SK-N-SH treated with all-trans-retinoic acid at 6 μM for 48 hours (cell line): ENCODE data around the gene SLC18A2.

Experiments used
- ATAC-seq: fragments of 200-7000 bp; cut with Tn5 transposase; 3 replicates; pipeline ENCODE4 v1.9.1; 2020; ENCODE audit warnings: mild to moderate bottlenecking, moderate library complexity
- ARNTL ChIP-seq: fragments of 450-650 bp; formaldehyde crosslinking; IDR thresholded peaks from 2 replicates; pipeline ENCODE4 v1.5.0; 2020; ENCODE audit warnings: low read depth, mild to moderate bottlenecking, moderate library complexity, borderline replicate concordance
- CSDC2 ChIP-seq: fragments of 250-450 bp; sonication (Bioruptor Pico); IDR thresholded peaks from 2 replicates; pipeline ENCODE4 v1.5.0; 2020; ENCODE audit warnings: mild to moderate bottlenecking, moderate library complexity
- ESRRG ChIP-seq: fragments of 250-450 bp; sonication (Bioruptor Pico); IDR thresholded peaks from 2 replicates; pipeline ENCODE4 v1.6.1; 2021; ENCODE audit warnings: mild to moderate bottlenecking
- GLIS3 ChIP-seq: fragments of 250-450 bp; sonication (Bioruptor Pico); IDR thresholded peaks from 2 replicates; pipeline ENCODE4 v1.5.0; 2020; ENCODE audit warnings: mild to moderate bottlenecking, moderate library complexity
- PATZ1 ChIP-seq: fragments of 250-450 bp; sonication (Bioruptor Pico); IDR thresholded peaks from 2 replicates; pipeline ENCODE4 v1.8.0; 2020; ENCODE audit warnings: mild to moderate bottlenecking, moderate library complexity, borderline replicate concordance
- PPARA ChIP-seq: fragments of 250-450 bp; sonication (Bioruptor Pico); IDR thresholded peaks from 2 replicates; pipeline ENCODE4 v1.5.0; 2020; ENCODE audit warnings: mild to moderate bottlenecking, borderline replicate concordance
- TCF4 ChIP-seq: fragments of 250-450 bp; sonication (Bioruptor Pico); IDR thresholded peaks from 2 replicates; pipeline ENCODE4 v1.8.0; 2021; ENCODE audit warnings: mild to moderate bottlenecking, moderate library complexity, borderline replicate concordance
- TOX ChIP-seq: fragments of 250-450 bp; sonication (Bioruptor Pico); IDR thresholded peaks from 2 replicates; pipeline ENCODE4 v1.8.0; 2021; ENCODE audit warnings: mild to moderate bottlenecking, moderate library complexity, borderline replicate concordance
- ZC3H10 ChIP-seq: fragments of 250-450 bp; sonication (Bioruptor Pico); IDR thresholded peaks from 2 replicates; pipeline ENCODE4 v1.5.1; 2021; ENCODE audit warnings: mild to moderate bottlenecking, moderate library complexity
- ZFP3 ChIP-seq: fragments of 250-450 bp; sonication (Bioruptor Pico); IDR thresholded peaks from 2 replicates; pipeline ENCODE4 v1.5.0; 2020; ENCODE audit warnings: mild to moderate bottlenecking, moderate library complexity
- ZNF565 ChIP-seq: fragments of 450-650 bp; formaldehyde crosslinking; conservative IDR thresholded peaks from 2 replicates; pipeline ENCODE4 v1.5.0; 2020; ENCODE audit warnings: low read depth, mild to moderate bottlenecking, moderate library complexity
- ZNF70 ChIP-seq: fragments of 450-650 bp; formaldehyde crosslinking; IDR thresholded peaks from 2 replicates; pipeline ENCODE4 v1.5.0; 2020; ENCODE audit warnings: mild to moderate bottlenecking, moderate library complexity
- ZNF8 ChIP-seq: fragments of 450-650 bp; formaldehyde crosslinking; IDR thresholded peaks from 2 replicates; pipeline ENCODE4 v1.5.0; 2020; ENCODE audit warnings: mild to moderate bottlenecking, moderate library complexity
- TF ChIP-seq, protein P1 (sequence below): fragments of 250-450 bp; sonication (Bioruptor Pico); IDR thresholded peaks from 2 replicates; pipeline ENCODE4 v1.5.0; 2020; ENCODE audit warnings: mild to moderate bottlenecking, moderate library complexity
- TF ChIP-seq, protein P2 (sequence below): fragments of 250-450 bp; sonication (Bioruptor Pico); IDR thresholded peaks from 2 replicates; pipeline ENCODE4 v1.5.1; 2020; ENCODE audit warnings: low read depth, mild to moderate bottlenecking, moderate library complexity
- TF ChIP-seq, protein P3 (sequence below): fragments of 250-450 bp; sonication (Bioruptor Pico); IDR thresholded peaks from 2 replicates; pipeline ENCODE4 v1.8.0; 2021; ENCODE audit warnings: low read depth, mild to moderate bottlenecking, moderate library complexity, borderline replicate concordance

The SLC18A2 gene

GRCh38 chr10:117264782-117265181 lies 23.9 kb downstream of the SLC18A2 start:
- TF ChIP-seq, protein P1, sequence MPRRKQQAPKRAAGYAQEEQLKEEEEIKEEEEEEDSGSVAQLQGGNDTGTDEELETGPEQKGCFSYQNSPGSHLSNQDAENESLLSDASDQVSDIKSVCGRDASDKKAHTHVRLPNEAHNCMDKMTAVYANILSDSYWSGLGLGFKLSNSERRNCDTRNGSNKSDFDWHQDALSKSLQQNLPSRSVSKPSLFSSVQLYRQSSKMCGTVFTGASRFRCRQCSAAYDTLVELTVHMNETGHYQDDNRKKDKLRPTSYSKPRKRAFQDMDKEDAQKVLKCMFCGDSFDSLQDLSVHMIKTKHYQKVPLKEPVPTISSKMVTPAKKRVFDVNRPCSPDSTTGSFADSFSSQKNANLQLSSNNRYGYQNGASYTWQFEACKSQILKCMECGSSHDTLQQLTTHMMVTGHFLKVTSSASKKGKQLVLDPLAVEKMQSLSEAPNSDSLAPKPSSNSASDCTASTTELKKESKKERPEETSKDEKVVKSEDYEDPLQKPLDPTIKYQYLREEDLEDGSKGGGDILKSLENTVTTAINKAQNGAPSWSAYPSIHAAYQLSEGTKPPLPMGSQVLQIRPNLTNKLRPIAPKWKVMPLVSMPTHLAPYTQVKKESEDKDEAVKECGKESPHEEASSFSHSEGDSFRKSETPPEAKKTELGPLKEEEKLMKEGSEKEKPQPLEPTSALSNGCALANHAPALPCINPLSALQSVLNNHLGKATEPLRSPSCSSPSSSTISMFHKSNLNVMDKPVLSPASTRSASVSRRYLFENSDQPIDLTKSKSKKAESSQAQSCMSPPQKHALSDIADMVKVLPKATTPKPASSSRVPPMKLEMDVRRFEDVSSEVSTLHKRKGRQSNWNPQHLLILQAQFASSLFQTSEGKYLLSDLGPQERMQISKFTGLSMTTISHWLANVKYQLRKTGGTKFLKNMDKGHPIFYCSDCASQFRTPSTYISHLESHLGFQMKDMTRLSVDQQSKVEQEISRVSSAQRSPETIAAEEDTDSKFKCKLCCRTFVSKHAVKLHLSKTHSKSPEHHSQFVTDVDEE (CRISPR knock-in tag) = no peak
- TF ChIP-seq ESRRG (CRISPR knock-in tag) (no peak), PATZ1 (CRISPR knock-in tag) (no peak)
- no peak for ATAC-seq

- TF ChIP-seq TOX (CRISPR knock-in tag) (no peak), ZNF8 (CRISPR knock-in tag) (no peak), ZC3H10 (no peak), ESRRG (CRISPR knock-in tag) (no peak), PPARA (CRISPR knock-in tag) (no peak), ZNF70 (CRISPR knock-in tag) (no peak), ZNF565 (CRISPR knock-in tag) (no peak), ARNTL (CRISPR knock-in tag) (no peak), TCF4 (no peak), CSDC2 (no peak), GLIS3 (CRISPR knock-in tag) (no peak)
- TF ChIP-seq, protein P2, sequence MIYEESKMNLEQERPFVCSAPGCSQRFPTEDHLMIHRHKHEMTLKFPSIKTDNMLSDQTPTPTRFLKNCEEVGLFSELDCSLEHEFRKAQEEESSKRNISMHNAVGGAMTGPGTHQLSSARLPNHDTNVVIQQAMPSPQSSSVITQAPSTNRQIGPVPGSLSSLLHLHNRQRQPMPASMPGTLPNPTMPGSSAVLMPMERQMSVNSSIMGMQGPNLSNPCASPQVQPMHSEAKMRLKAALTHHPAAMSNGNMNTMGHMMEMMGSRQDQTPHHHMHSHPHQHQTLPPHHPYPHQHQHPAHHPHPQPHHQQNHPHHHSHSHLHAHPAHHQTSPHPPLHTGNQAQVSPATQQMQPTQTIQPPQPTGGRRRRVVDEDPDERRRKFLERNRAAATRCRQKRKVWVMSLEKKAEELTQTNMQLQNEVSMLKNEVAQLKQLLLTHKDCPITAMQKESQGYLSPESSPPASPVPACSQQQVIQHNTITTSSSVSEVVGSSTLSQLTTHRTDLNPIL = no peak
- TF ChIP-seq, protein P3, sequence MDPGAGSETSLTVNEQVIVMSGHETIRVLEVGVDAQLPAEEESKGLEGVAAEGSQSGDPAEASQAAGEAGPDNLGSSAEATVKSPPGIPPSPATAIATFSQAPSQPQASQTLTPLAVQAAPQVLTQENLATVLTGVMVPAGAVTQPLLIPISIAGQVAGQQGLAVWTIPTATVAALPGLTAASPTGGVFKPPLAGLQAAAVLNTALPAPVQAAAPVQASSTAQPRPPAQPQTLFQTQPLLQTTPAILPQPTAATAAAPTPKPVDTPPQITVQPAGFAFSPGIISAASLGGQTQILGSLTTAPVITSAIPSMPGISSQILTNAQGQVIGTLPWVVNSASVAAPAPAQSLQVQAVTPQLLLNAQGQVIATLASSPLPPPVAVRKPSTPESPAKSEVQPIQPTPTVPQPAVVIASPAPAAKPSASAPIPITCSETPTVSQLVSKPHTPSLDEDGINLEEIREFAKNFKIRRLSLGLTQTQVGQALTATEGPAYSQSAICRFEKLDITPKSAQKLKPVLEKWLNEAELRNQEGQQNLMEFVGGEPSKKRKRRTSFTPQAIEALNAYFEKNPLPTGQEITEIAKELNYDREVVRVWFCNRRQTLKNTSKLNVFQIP (CRISPR knock-in tag) = no peak
- TF ChIP-seq, protein P1 (CRISPR knock-in tag) = no peak
- ATAC-seq = no peak
Observed at GRCh38 chr10:117266400-117266799, 25.5 kb downstream of the SLC18A2 start.

- TF ChIP-seq ARNTL (CRISPR knock-in tag) (no peak), PATZ1 (CRISPR knock-in tag) (no peak), ZFP3 (no peak), GLIS3 (CRISPR knock-in tag) (no peak), TCF4 (no peak), ZNF8 (CRISPR knock-in tag) (no peak), ZNF70 (CRISPR knock-in tag) (no peak), ZNF565 (CRISPR knock-in tag) (no peak)
- TF ChIP-seq, protein P3 (CRISPR knock-in tag) = no peak
- ATAC-seq = no peak
Observed at GRCh38 chr10:117266812-117267211, 25.9 kb downstream of the SLC18A2 start.
